ENCODE results near the gene PAQR8. TPM values are rescaled to one million over a fixed set of nuclear protein-coding genes. Genes with fewer than 3 reads are reported as not detected.
A peak's percentile ranks its signal among the peaks of the same experiment; 100 is the strongest.

The PAQR8 gene
- polyA plus RNA-seq, 1 experiment: 4.6 TPM

GRCh38 chr6:52346503-52346902 is 15.4 kb upstream of the PAQR8 start:
- Histone ChIP-seq H3K9me3 (ENCODE audit: control insufficient read depth, insufficient read depth, low read length) (no peaks in the 10 kb centered on the region), H3K4me3 (ENCODE audit: low read depth, low read length) (no peak overlapping the region), H3K27me3 (ENCODE audit: control insufficient read depth, insufficient read depth, low read length) (peaks cover 5% of the 10 kb centered on the region), H3K27ac (ENCODE audit: low read depth, low read length) (no peak overlapping the region)
- no peak for TF ChIP-seq CTCF (IDR thresholded peaks at IDR 0.05; ENCODE audit: low read depth, low read length)
- POLR2A ChIA-PET: no interaction called here
- no peak for DNase-seq (ENCODE audit: low read depth, low spot score)
- CTCF ChIA-PET: no interaction called here

GRCh38 chr6:52347818-52348217 is 14.1 kb upstream of the PAQR8 start:
- Histone ChIP-seq H3K27me3 (ENCODE audit: control insufficient read depth, insufficient read depth, low read length) (peaks cover 5% of the 10 kb centered on the region), H3K4me3 (ENCODE audit: low read depth, low read length) (no peak overlapping the region), H3K9me3 (ENCODE audit: control insufficient read depth, insufficient read depth, low read length) (no peaks in the 10 kb centered on the region), H3K27ac (ENCODE audit: low read depth, low read length) (no peak overlapping the region)
- POLR2A ChIA-PET: no interaction called here
- no peak for TF ChIP-seq CTCF (IDR thresholded peaks at IDR 0.05; ENCODE audit: low read depth, low read length)
- DNase-seq (ENCODE audit: low read depth, low spot score): no peak
- CTCF ChIA-PET: interaction anchor here (0.5 to 0.6 kb wide), 2 partner anchors 17 to 60 kb away, joined by 3 read pairs; no protein-coding TSS in a partner anchor

DNA sequence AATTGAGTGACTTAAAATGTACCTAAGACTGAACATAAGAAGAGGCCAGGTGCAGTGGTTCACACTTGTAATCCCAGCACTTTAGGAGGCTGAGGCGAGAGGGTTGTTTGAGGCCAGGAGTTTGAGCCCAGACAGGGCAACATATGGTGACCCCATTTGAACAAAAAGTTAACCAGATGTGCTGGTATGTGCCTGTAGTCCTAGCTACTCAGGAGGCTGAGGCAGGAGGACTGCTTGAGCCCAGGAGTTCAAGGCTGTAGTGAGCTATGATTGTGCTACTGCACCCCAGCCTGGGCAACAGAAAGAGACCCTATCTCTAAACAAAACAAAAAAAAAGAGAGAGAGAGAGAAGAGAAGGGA is 10.1 kb upstream of the PAQR8 start:
- Histone ChIP-seq H3K27ac (ENCODE audit: low read depth, low read length) (peak overlapping the region; percentile 95), H3K4me3 (ENCODE audit: low read depth, low read length) (peak overlapping the region; percentile 42), H3K27me3 (ENCODE audit: control insufficient read depth, insufficient read depth, low read length) (no peaks in the 10 kb centered on the region), H3K9me3 (ENCODE audit: control insufficient read depth, insufficient read depth, low read length) (no peaks in the 10 kb centered on the region)
- ChIA-PET POLR2A (interaction anchor here (1.2 to 2.0 kb wide), 2 partner anchors 10 to 12 kb away, joined by 3 to 8 read pairs; partner anchors contain the start of gene PAQR8), CTCF (interaction anchor here (0.7 to 3.6 kb wide), 5 partner anchors 10 to 302 kb away, joined by 3 to 18 read pairs (median 4); partner anchors contain the start of genes MCM3 and PAQR8)
- no peak for DNase-seq (ENCODE audit: low read depth, low spot score)
- no peak for TF ChIP-seq CTCF (IDR thresholded peaks at IDR 0.05; ENCODE audit: low read depth, low read length)

- H3K4me3 ChIP-seq (ENCODE audit: low read depth, low read length): peak overlapping the region; percentile 42
- ChIA-PET POLR2A (interaction anchor here (0.6 to 2.0 kb wide), 4 partner anchors 10 to 67 kb away, joined by 3 to 8 read pairs (median 5); partner anchors contain the start of genes MCM3 and PAQR8), CTCF (interaction anchor here (0.7 to 3.6 kb wide), 6 partner anchors 10 to 303 kb away, joined by 3 to 18 read pairs (median 4); partner anchors contain the start of genes MCM3 and PAQR8)
- peak overlapping the region; percentile 95 for H3K27ac ChIP-seq (ENCODE audit: low read depth, low read length)
- TF ChIP-seq CTCF (IDR thresholded peaks at IDR 0.05; ENCODE audit: low read depth, low read length): no peak
- peak; percentile 92 for DNase-seq (ENCODE audit: low read depth, low spot score)
- H3K27me3 ChIP-seq (ENCODE audit: control insufficient read depth, insufficient read depth, low read length): no peaks in the 10 kb centered on the region
- no peaks in the 10 kb centered on the region for H3K9me3 ChIP-seq (ENCODE audit: control insufficient read depth, insufficient read depth, low read length)
Measured at GRCh38 chr6:52352239-52353018, 9.5 kb upstream of the PAQR8 start.

DNA sequence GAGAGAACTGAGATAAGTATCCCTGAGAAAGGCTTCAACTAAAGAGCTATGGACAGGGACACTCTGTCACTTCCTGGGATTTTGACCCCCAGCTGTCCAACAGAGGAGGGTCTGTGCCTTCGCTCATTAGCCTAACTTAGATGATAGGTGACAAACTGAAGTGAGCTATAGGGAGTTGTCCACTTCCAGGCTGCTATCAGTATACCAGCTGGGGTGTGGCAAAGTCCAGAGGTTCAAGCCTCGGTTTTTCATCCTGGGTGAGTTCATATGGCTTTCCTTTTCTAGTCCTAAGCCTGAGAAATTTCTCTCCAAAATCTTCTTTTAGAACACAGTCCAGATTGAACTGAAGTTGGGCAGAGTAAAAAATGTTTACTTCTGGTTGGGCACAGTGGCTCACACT is 5.9 kb upstream of the PAQR8 start:
- no peak for TF ChIP-seq CTCF (IDR thresholded peaks at IDR 0.05; ENCODE audit: low read depth, low read length)
- H3K4me3 ChIP-seq (ENCODE audit: low read depth, low read length): no peak overlapping the region
- H3K9me3 ChIP-seq (ENCODE audit: control insufficient read depth, insufficient read depth, low read length): no peaks in the 10 kb centered on the region
- no peak overlapping the region for H3K27ac ChIP-seq (ENCODE audit: low read depth, low read length)
- POLR2A ChIA-PET: interaction anchor here (1.2 kb wide), 1 partner anchor 67 kb away, joined by 10 read pairs; no protein-coding TSS in a partner anchor
- H3K27me3 ChIP-seq (ENCODE audit: control insufficient read depth, insufficient read depth, low read length): no peaks in the 10 kb centered on the region
- DNase-seq (ENCODE audit: low read depth, low spot score): no peak
- CTCF ChIA-PET: interaction anchor here (1.0 kb wide), 1 partner anchor 92 kb away, joined by 4 read pairs; no protein-coding TSS in a partner anchor

Measured in AG04450 (cell line).